ENCODE data around the gene RALGAPB.
"Not testable (repeated sequence)": the region's sequence is repeated elsewhere in the genome, so short reads cannot be mapped to it uniquely, and the experiment has no call there.

Gene RALGAPB

GRCh38 chr20:38497246-38497935 is 24.7 kb downstream of the RALGAPB start:
- DNase-seq (ENCODE audit: low spot score), result no peak

GRCh38 chr20:38498909-38499308 is 26.3 kb downstream of the RALGAPB start:
- DNase-seq (ENCODE audit: low spot score), result no peak

- no peak for DNase-seq (ENCODE audit: low spot score)
Observed at GRCh38 chr20:38499366-38499765, 26.7 kb downstream of the RALGAPB start.

- no peak for DNase-seq (ENCODE audit: low spot score)
Observed at GRCh38 chr20:38501858-38502436, 29.3 kb downstream of the RALGAPB start.

GRCh38 chr20:38504368-38505090 is 31.9 kb downstream of the RALGAPB start:
- no peak for DNase-seq (ENCODE audit: low spot score)

GRCh38 chr20:38505091-38505455 is 32.4 kb downstream of the RALGAPB start:
- DNase-seq (ENCODE audit: low spot score), result no peak

GRCh38 chr20:38511726-38512125 is 39.1 kb downstream of the RALGAPB start:
- not testable (repeated sequence) for DNase-seq (ENCODE audit: low spot score)

- no peak for DNase-seq (ENCODE audit: low spot score)
Observed at GRCh38 chr20:38514185-38514584, 41.5 kb downstream of the RALGAPB start.

GRCh38 chr20:38514947-38515346 is 42.3 kb downstream of the RALGAPB start:
- no peak for DNase-seq (ENCODE audit: low spot score)

- no peak for DNase-seq (ENCODE audit: low spot score)
Observed at GRCh38 chr20:38515631-38516030, 43.0 kb downstream of the RALGAPB start.

GRCh38 chr20:38519426-38519825 is 46.8 kb downstream of the RALGAPB start:
- DNase-seq (ENCODE audit: low spot score), result no peak

GRCh38 chr20:38520261-38520660 is 47.6 kb downstream of the RALGAPB start:
- no peak for DNase-seq (ENCODE audit: low spot score)

GRCh38 chr20:38523697-38524096 is 51.1 kb downstream of the RALGAPB start:
- DNase-seq (ENCODE audit: low spot score), result no peak

- no peak for DNase-seq (ENCODE audit: low spot score)
Observed at GRCh38 chr20:38528167-38528566, 55.5 kb downstream of the RALGAPB start.

- no peak for DNase-seq (ENCODE audit: low spot score)
Observed at GRCh38 chr20:38531021-38531420, 58.4 kb downstream of the RALGAPB start.

- DNase-seq (ENCODE audit: low spot score), result no peak
Observed at GRCh38 chr20:38534756-38535155, 62.1 kb downstream of the RALGAPB start.

- DNase-seq (ENCODE audit: low spot score), result no peak
Observed at GRCh38 chr20:38536310-38536709, 63.7 kb downstream of the RALGAPB start.

GRCh38 chr20:38537176-38537575 is 64.5 kb downstream of the RALGAPB start:
- DNase-seq (ENCODE audit: low spot score), result no peak

- no peak for DNase-seq (ENCODE audit: low spot score)
Observed at GRCh38 chr20:38538789-38539188, 66.1 kb downstream of the RALGAPB start.

GRCh38 chr20:38543014-38543906 is 70.6 kb downstream of the RALGAPB start:
- DNase-seq (ENCODE audit: low spot score), result no peak

GRCh38 chr20:38545771-38546170 is 73.1 kb downstream of the RALGAPB start:
- DNase-seq (ENCODE audit: low spot score), result no peak

Measured in iPS-NIHi11 (cell line).